Loucy (cell line): ENCODE results near the gene BCL11B.
A peak's percentile ranks its signal among the peaks of the same experiment; 100 is the strongest.

ENCODE experiments used
- CTCF ChIP-seq: fragments of 200-600 bp; sonication (generic); conservative IDR thresholded peaks from 2 replicates; pipeline ENCODE4 v1.5.1; 2014; ENCODE audit warnings: mild to moderate bottlenecking, antibody characterized with exemption, low read length
- EZH2phosphoT487 ChIP-seq: fragments of 200-600 bp; IDR thresholded peaks from 2 replicates; pipeline ENCODE4 v1.6.1; 2018; ENCODE audit warnings: antibody characterized with exemption, mild to moderate bottlenecking, moderate library complexity, borderline replicate concordance

GRCh38 chr14:99201351-99202073, 70.5 kb downstream of the BCL11B start:
- TF ChIP-seq CTCF (0 out of 2 replicates have a peak, but pooled peaks have one; percentile 12), EZH2phosphoT487 (no peak)
